K562 (cell line): ENCODE results near the gene TRIO. TPM values are rescaled to one million over a fixed set of nuclear protein-coding genes. Genes with fewer than 3 reads are reported as not detected.

Experiments used
- ATAC-seq: fragments of 200-7000 bp; cut with Tn5 transposase; 3 replicates; pipeline ENCODE4 v1.9.1; 2020; ENCODE audit warnings: moderate library complexity
- BruUV-seq: library from RNA; stranded (reverse); fragments of 400-500 nt; replicated peaks from 2 replicates; lab custom pipeline; 2021; lab: Mats Ljungman, UMichigan
- CTCF ChIA-PET: fragments of 300-600 bp; formaldehyde crosslinking; extraction: SDS; loops from one replicate; lab custom pipeline; 2021; ENCODE audit warnings: low intra/inter-chr PET ratio; lab: Yijun Ruan, JAX
- POLR2A ChIA-PET: fragments of 300-600, 350-650 bp; sonication (Branson Sonifier 250); formaldehyde crosslinking; extraction: SDS; loops from one replicate; lab custom pipeline; 2021; ENCODE audit warnings: antibody characterized with exemption, inconsistent platforms; lab: Yijun Ruan, JAX
- DNase-seq, 4 experiments: peaks; one replicate each; pipeline versions ENCODE4 v3.0.0 to v3.0.0-alpha.2; 2011 to 2018; ENCODE audit warnings: low spot score in 3 of 4, mixed read lengths in 3 of 4; ENCODE audit errors: extremely low read depth in 1 of 4
- FAIRE-seq: peaks from 2 replicates; lab custom pipeline; 2011; peaks lifted over from hg19 to GRCh38; lab: Jason Lieb, UNC
- H2AFZ ChIP-seq: 2 replicates; pipeline ENCODE4 v1.6.0; 2011; ENCODE audit warnings: low read depth, low read length, control low read depth, inconsistent platforms
- H3K27ac ChIP-seq: fragments of 200-600 bp; 3 replicates; pipeline ENCODE4 v1.8.0; 2011; ENCODE audit warnings: low read depth, mild to moderate bottlenecking, control low read depth, inconsistent platforms, low read length, moderate library complexity, mixed read lengths; ENCODE audit errors: extremely low read depth
- H3K27me3 ChIP-seq, 2 experiments: fragments of 300-600 bp in 1 of 2; 2 replicates in 1 of 2; 3 replicates in 1 of 2; pipeline versions ENCODE4 v1.6.0 to v1.8.0; 2011; ENCODE audit warnings: inconsistent platforms in 2 of 2, low read length in 2 of 2, mild to moderate bottlenecking in 1 of 2, mixed read lengths in 1 of 2, moderate library complexity in 1 of 2; ENCODE audit not compliant: control insufficient read depth in 2 of 2, insufficient read depth in 2 of 2
- H3K36me3 ChIP-seq: fragments of 300-600 bp; 3 replicates; pipeline ENCODE4 v1.8.0; 2011; ENCODE audit warnings: mild to moderate bottlenecking, low read length, inconsistent platforms; ENCODE audit not compliant: control insufficient read depth, insufficient read depth
- H3K4me1 ChIP-seq, 2 experiments: fragments of 200-600 bp in 1 of 2; replicated peaks in 1 of 2; 2 replicates in 1 of 2; 3 replicates in 1 of 2; pipeline versions ENCODE4 v1.5.1 to v1.8.0; 2011; ENCODE audit warnings: inconsistent platforms in 2 of 2, low read length in 2 of 2, mild to moderate bottlenecking in 1 of 2, mixed read lengths in 1 of 2, moderate library complexity in 1 of 2; ENCODE audit not compliant: control insufficient read depth in 2 of 2, insufficient read depth in 2 of 2
- H3K4me2 ChIP-seq: 2 replicates; pipeline ENCODE4 v1.6.1; 2011; ENCODE audit warnings: low read length, control low read depth, inconsistent platforms, mixed read lengths; ENCODE audit not compliant: insufficient read depth
- H3K4me3 ChIP-seq: fragments of 200-600 bp; sonication (generic), shearing (Covaris generic); 2 replicates; pipeline ENCODE4 v1.5.1; 2016; ENCODE audit warnings: control low read depth, inconsistent platforms
- H3K79me2 ChIP-seq: fragments of 200-600 bp; 3 replicates; pipeline ENCODE4 v1.8.0; 2011; ENCODE audit warnings: low read length, inconsistent platforms; ENCODE audit not compliant: control insufficient read depth, insufficient read depth
- H3K9ac ChIP-seq, 2 experiments: 2 replicates each; pipeline versions ENCODE4 v1.6.0 to v1.6.1; 2011; ENCODE audit warnings: low read depth in 2 of 2, low read length in 2 of 2, control low read depth in 1 of 2, inconsistent platforms in 1 of 2, mild to moderate bottlenecking in 1 of 2, mixed read lengths in 1 of 2; ENCODE audit not compliant: insufficient read depth in 1 of 2
- H3K9me1 ChIP-seq: one replicate; pipeline ENCODE4 v1.6.0; 2011; ENCODE audit warnings: inconsistent platforms, mild to moderate bottlenecking, low read length, moderate library complexity; ENCODE audit not compliant: control insufficient read depth, insufficient read depth
- H3K9me3 ChIP-seq: replicated peaks from 2 replicates; pipeline ENCODE4 v1.5.1; 2011; ENCODE audit warnings: low read depth, low read length, inconsistent platforms; ENCODE audit not compliant: control insufficient read depth, insufficient read depth
- H4K20me1 ChIP-seq: replicated peaks from 2 replicates; pipeline ENCODE4 v1.6.1; 2011; ENCODE audit warnings: low read length, inconsistent platforms, mixed read lengths; ENCODE audit not compliant: control insufficient read depth, insufficient read depth
- E2F3 ChIP-seq: fragments of 250-450 bp; sonication (Bioruptor Pico); IDR thresholded peaks from 2 replicates; pipeline ENCODE4 v1.4.0; 2020; ENCODE audit warnings: mild to moderate bottlenecking
- EZH2 ChIP-seq: IDR thresholded peaks from 2 replicates; pipeline ENCODE4 v1.6.1; 2012; ENCODE audit warnings: low read depth, mild to moderate bottlenecking, inconsistent platforms, low read length, borderline replicate concordance
- HDAC2 ChIP-seq: fragments of 450-650 bp; IDR thresholded peaks from 2 replicates; pipeline ENCODE4 v1.6.1; 2016; ENCODE audit warnings: mild to moderate bottlenecking
- NFRKB ChIP-seq: fragments of 450-650 bp; IDR thresholded peaks from 2 replicates; pipeline ENCODE4 v1.6.1; 2016; ENCODE audit warnings: low read depth
- PYGO2 ChIP-seq: fragments of 450-650 bp; IDR thresholded peaks from 2 replicates; pipeline ENCODE4 v1.6.1; 2016; ENCODE audit warnings: mild to moderate bottlenecking, missing genetic modification characterization, moderate library complexity, missing compliant biosample characterization
- RBFOX2 ChIP-seq: fragments of 200-400 bp; formaldehyde crosslinking; IDR thresholded peaks from 2 replicates; pipeline ENCODE4 v1.6.1; 2017; ENCODE audit warnings: low read depth, mild to moderate bottlenecking, low read length, moderate library complexity
- SAP30 ChIP-seq: fragments of 200-600 bp; sonication (generic); IDR thresholded peaks from 2 replicates; pipeline ENCODE4 v1.6.1; 2012; ENCODE audit warnings: borderline replicate concordance, low read depth, mild to moderate bottlenecking, moderate library complexity, low read length, control low read depth, inconsistent platforms; ENCODE audit not compliant: insufficient read depth, poor library complexity, severe bottlenecking
- SPI1 ChIP-seq: IDR thresholded peaks from 2 replicates; pipeline ENCODE4 v1.6.1; 2011; ENCODE audit warnings: low read depth, low read length, control low read depth, borderline replicate concordance
- SUPT5H ChIP-seq: fragments of 450-650 bp; IDR thresholded peaks from 2 replicates; pipeline ENCODE4 v1.6.1; 2016
- ZNF311 ChIP-seq: fragments of 250-450 bp; sonication (Bioruptor Pico); IDR thresholded peaks from 2 replicates; pipeline ENCODE4 v1.4.0; 2020; ENCODE audit warnings: mild to moderate bottlenecking, moderate library complexity
- ZNF584 ChIP-seq: fragments of 200-800 bp; sonication (Bioruptor generic); IDR thresholded peaks from 2 replicates; pipeline ENCODE4 v1.6.1; 2016; ENCODE audit warnings: low read depth, mild to moderate bottlenecking, missing genetic modification characterization, missing compliant biosample characterization
- WGBS: fragments of 100-300 bp; shearing (Covaris generic); methylation state at CpG from one replicate; pipeline ENCODE4 v1.1.6; 2016; ENCODE audit warnings: low coverage, mixed read lengths; ENCODE audit not compliant: insufficient coverage; ENCODE audit errors: missing lambda C conversion rate; 5-methylcytosine and 5-hydroxymethylcytosine counted together
- in situ Hi-C: fragments of 300-500 bp; cut with MboI; formaldehyde crosslinking; loops from 4 replicates; pipeline ENCODE4 v1.15.0; 2018; ENCODE audit warnings: inconsistent platforms, mixed read lengths
- intact Hi-C: fragments of 100-400 bp; cut with micrococcal nuclease; formaldehyde crosslinking; loops from 2 replicates; pipeline ENCODE4 v1.14.2; 2022
- polyA plus RNA-seq, 8 experiments: library from polyadenylated mRNA; depleted of rRNA in 4 of 8; stranded (reverse) in 5 of 8; unstranded in 3 of 8; fragments of >200 nt; fragmentation: Nextera tagmentation in 2 of 8; fragmentation: Illumina TruSeq in 1 of 8; extraction: Ambion mirVana in 2 of 8; extraction: Trizol in 1 of 8; gene quantifications; 2 replicates each; pipeline versions ENCODE4 v1.2.1 to v1.2.3, GENCODE V29; 2011 to 2014; ENCODE audit warnings: inconsistent platforms in 1 of 8, missing spikeins in 1 of 8
- total RNA-seq, 7 experiments: library from RNA; depleted of rRNA in 6 of 7; stranded (reverse); fragments of >200 nt in 6 of 7; fragmentation: Illumina TruSeq in 2 of 7; extraction: Trizol in 2 of 7; gene quantifications; 2 replicates each; pipeline versions ENCODE4 v1.2.1 to v1.2.3, GENCODE V29; 2011 to 2021; ENCODE audit warnings: low replicate concordance in 1 of 7
- TF ChIP-seq, protein P1 (sequence below): sonication (generic); formaldehyde crosslinking; IDR thresholded peaks from 2 replicates; pipeline ENCODE4 v1.8.0; 2022; ENCODE audit warnings: mild to moderate bottlenecking, missing genetic modification reagents
- TF ChIP-seq, protein P2 (sequence below): fragments of 450-650 bp; IDR thresholded peaks from 2 replicates; pipeline ENCODE4 v1.6.1; 2016; ENCODE audit warnings: mild to moderate bottlenecking
- TF ChIP-seq, protein P3 (sequence below), 2 experiments: fragments of 450-650 bp; IDR thresholded peaks; 2 replicates each; pipeline ENCODE4 v1.6.1; 2018; ENCODE audit warnings: mild to moderate bottlenecking in 2 of 2, low read depth in 1 of 2; ENCODE audit not compliant: partially characterized antibody in 2 of 2

The TRIO gene
- total and polyA plus RNA-seq, 9 of the 15 experiments (the other 6 are each of a cell fraction or from before 2014, with no cell fraction given): 0.24 to 5.0 (median 1.1) TPM

DNA sequence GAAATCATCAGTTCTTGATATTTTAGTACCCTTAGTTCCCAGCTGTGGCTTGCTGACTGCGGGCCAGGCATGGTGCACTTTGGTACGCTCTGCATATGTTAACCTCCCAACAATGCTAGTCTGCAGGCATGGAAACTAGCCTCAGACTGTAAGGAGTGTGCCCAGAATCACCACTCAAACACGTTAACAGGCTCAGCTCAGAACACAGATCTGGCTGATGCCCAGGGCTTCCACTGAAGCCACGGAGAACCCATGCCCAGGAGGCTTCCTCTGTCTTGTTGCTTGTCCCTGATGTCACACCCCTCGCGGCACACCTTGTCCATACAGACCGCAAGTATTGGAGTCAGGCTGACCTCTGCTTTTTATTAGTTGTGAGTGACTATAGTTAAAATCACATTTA is 251.2 kb downstream of the TRIO start (continued):
- TF ChIP-seq, protein P1, sequence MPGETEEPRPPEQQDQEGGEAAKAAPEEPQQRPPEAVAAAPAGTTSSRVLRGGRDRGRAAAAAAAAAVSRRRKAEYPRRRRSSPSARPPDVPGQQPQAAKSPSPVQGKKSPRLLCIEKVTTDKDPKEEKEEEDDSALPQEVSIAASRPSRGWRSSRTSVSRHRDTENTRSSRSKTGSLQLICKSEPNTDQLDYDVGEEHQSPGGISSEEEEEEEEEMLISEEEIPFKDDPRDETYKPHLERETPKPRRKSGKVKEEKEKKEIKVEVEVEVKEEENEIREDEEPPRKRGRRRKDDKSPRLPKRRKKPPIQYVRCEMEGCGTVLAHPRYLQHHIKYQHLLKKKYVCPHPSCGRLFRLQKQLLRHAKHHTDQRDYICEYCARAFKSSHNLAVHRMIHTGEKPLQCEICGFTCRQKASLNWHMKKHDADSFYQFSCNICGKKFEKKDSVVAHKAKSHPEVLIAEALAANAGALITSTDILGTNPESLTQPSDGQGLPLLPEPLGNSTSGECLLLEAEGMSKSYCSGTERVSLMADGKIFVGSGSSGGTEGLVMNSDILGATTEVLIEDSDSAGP (CRISPR knock-in tag): no peak
- TF ChIP-seq ZNF584 (CRISPR knock-in tag) (no peak), NFRKB (no peak), EZH2 (no peak)
- TF ChIP-seq, protein P2, sequence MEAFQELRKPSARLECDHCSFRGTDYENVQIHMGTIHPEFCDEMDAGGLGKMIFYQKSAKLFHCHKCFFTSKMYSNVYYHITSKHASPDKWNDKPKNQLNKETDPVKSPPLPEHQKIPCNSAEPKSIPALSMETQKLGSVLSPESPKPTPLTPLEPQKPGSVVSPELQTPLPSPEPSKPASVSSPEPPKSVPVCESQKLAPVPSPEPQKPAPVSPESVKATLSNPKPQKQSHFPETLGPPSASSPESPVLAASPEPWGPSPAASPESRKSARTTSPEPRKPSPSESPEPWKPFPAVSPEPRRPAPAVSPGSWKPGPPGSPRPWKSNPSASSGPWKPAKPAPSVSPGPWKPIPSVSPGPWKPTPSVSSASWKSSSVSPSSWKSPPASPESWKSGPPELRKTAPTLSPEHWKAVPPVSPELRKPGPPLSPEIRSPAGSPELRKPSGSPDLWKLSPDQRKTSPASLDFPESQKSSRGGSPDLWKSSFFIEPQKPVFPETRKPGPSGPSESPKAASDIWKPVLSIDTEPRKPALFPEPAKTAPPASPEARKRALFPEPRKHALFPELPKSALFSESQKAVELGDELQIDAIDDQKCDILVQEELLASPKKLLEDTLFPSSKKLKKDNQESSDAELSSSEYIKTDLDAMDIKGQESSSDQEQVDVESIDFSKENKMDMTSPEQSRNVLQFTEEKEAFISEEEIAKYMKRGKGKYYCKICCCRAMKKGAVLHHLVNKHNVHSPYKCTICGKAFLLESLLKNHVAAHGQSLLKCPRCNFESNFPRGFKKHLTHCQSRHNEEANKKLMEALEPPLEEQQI: no peak

DNA sequence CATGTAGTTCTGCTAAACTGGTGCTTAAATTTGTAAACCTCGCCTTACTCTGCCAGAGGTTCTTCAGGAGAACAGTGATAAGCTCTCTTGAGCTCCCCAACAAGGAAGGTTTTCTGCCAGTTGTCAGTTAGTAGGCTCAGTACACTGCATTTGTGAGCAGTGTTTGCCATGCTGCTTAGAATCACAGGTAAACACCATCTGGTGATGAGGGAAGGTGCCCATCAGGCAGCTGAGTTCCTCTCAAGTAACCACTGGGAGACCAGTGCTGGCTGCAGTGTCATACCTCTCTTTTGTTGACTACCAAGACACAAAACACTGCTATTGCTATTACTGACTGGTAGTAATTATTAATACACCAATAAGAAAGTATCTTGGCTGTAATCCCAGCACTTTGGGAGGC is 252.3 kb downstream of the TRIO start:
- no peaks in the 10 kb centered on the region for H3K9me1 ChIP-seq
- H3K9ac ChIP-seq: no peak overlapping the region
- no peak overlapping the region for H3K4me3 ChIP-seq
- ChIA-PET POLR2A (no interaction called here), CTCF (no interaction called here)
- FAIRE-seq (no peak), ATAC-seq (no peak), DNase-seq (no peak)
- 0% methylated on average over 1 of the region's 1 CpG for WGBS
- H3K27me3 ChIP-seq: peaks cover 0 to 15% of the 10 kb centered on the region in 2 experiments; a peak in 2 of 5 replicates
- no peak overlapping the region for H2AFZ ChIP-seq
- intact Hi-C loops: no loop called here
- in situ Hi-C loops: no loop called here
- no peaks in the 10 kb centered on the region for H3K36me3 ChIP-seq
- no peaks in the 10 kb centered on the region for H3K79me2 ChIP-seq
- H3K4me1 ChIP-seq: no peaks in the 10 kb centered on the region
- no peaks in the 10 kb centered on the region for H3K9me3 ChIP-seq
- H3K4me2 ChIP-seq: no peak overlapping the region
- H4K20me1 ChIP-seq: no peaks in the 10 kb centered on the region
- no peak overlapping the region for H3K27ac ChIP-seq
- no TSS peak for BruUV-seq
- TF ChIP-seq SPI1 (no peak), E2F3 (CRISPR knock-in tag) (no peak), HDAC2 (no peak), ZNF311 (CRISPR knock-in tag) (no peak), PYGO2 (tag) (no peak), RBFOX2 (no peak), SAP30 (no peak), SUPT5H (no peak)
- TF ChIP-seq, protein P3, sequence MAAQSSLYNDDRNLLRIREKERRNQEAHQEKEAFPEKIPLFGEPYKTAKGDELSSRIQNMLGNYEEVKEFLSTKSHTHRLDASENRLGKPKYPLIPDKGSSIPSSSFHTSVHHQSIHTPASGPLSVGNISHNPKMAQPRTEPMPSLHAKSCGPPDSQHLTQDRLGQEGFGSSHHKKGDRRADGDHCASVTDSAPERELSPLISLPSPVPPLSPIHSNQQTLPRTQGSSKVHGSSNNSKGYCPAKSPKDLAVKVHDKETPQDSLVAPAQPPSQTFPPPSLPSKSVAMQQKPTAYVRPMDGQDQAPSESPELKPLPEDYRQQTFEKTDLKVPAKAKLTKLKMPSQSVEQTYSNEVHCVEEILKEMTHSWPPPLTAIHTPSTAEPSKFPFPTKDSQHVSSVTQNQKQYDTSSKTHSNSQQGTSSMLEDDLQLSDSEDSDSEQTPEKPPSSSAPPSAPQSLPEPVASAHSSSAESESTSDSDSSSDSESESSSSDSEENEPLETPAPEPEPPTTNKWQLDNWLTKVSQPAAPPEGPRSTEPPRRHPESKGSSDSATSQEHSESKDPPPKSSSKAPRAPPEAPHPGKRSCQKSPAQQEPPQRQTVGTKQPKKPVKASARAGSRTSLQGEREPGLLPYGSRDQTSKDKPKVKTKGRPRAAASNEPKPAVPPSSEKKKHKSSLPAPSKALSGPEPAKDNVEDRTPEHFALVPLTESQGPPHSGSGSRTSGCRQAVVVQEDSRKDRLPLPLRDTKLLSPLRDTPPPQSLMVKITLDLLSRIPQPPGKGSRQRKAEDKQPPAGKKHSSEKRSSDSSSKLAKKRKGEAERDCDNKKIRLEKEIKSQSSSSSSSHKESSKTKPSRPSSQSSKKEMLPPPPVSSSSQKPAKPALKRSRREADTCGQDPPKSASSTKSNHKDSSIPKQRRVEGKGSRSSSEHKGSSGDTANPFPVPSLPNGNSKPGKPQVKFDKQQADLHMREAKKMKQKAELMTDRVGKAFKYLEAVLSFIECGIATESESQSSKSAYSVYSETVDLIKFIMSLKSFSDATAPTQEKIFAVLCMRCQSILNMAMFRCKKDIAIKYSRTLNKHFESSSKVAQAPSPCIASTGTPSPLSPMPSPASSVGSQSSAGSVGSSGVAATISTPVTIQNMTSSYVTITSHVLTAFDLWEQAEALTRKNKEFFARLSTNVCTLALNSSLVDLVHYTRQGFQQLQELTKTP (IDR thresholded peaks at IDR 0.05; ENCODE audit: low read depth in 1 of 2, partially characterized antibody in 2 of 2): no peak
